ENCODE data around the gene AHI1. TPM values are rescaled to one million over a fixed set of nuclear protein-coding genes. Genes with fewer than 3 reads are reported as not detected.
A peak's percentile ranks its signal among the peaks of the same experiment; 100 is the strongest.

The AHI1 gene
- total RNA-seq, 1 experiment from 2014 or later, result 5.2 TPM

DNA sequence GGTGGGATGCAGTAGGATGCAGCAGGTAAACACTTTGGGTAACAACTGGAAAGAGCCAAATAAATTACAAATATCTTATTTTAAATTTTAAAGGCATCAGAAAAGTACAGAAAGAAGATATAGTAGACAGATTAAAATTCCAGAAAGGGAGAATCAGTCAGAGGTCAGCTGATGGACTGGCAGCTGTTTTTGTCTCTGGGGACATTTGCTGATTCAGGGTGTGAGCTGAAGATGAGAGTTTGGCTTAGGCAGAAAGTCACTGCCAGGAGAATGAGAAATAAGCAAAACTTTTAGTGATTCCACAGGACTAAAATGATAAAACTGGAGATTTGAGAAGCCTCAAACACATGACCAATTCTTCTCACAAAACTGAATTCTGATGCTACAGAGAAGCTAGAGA lies 39.5 kb downstream of the AHI1 start:
- Histone ChIP-seq H3K4me3 (ENCODE audit: insufficient read depth, low read depth, low read length) (no peak overlapping the region), H3K36me3 (replicated peaks; ENCODE audit: control insufficient read depth, insufficient read depth, low read length) (no peaks in the 10 kb centered on the region), H3K27me3 (ENCODE audit: control insufficient read depth, insufficient read depth, low read length) (no peaks in the 10 kb centered on the region)
- no peak for DNase-seq

DNA sequence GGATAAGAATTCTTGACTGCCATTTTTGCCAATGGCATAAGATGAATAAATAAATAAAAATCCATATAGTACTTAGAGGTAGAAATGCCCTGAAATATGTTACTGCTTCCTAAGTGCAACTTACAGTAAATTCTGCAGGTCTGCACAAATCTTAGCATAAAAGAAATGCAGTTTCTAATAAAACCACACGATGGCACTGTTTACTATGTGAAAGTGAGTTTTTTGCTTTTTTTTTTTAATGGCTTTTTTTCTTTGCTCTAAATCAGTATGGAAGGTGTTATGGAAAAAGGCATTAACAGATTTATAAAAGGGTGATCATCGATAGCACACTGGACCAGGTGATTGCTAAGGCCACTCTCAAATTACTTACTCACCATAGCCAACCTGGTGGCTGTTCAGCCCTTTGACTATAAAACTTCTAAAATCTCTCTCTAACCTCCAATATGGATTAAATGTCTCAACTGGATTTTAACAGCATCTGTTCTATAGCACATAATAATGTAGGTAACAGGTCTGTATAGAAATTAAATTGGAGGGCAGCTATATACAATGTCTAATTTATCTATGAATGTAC lies 45.8 kb downstream of the AHI1 start:
- Histone ChIP-seq H3K36me3 (replicated peaks; ENCODE audit: control insufficient read depth, insufficient read depth, low read length) (no peaks in the 10 kb centered on the region), H3K27me3 (ENCODE audit: control insufficient read depth, insufficient read depth, low read length) (no peaks in the 10 kb centered on the region), H3K4me3 (ENCODE audit: insufficient read depth, low read depth, low read length) (no peak overlapping the region)
- no peak for DNase-seq

GRCh38 chr6:135449246-135449645 lies 48.3 kb downstream of the AHI1 start:
- DNase-seq, result no peak
- Histone ChIP-seq H3K4me3 (ENCODE audit: insufficient read depth, low read depth, low read length) (no peak overlapping the region), H3K27me3 (ENCODE audit: control insufficient read depth, insufficient read depth, low read length) (no peaks in the 10 kb centered on the region), H3K36me3 (replicated peaks; ENCODE audit: control insufficient read depth, insufficient read depth, low read length) (no peaks in the 10 kb centered on the region)

DNA sequence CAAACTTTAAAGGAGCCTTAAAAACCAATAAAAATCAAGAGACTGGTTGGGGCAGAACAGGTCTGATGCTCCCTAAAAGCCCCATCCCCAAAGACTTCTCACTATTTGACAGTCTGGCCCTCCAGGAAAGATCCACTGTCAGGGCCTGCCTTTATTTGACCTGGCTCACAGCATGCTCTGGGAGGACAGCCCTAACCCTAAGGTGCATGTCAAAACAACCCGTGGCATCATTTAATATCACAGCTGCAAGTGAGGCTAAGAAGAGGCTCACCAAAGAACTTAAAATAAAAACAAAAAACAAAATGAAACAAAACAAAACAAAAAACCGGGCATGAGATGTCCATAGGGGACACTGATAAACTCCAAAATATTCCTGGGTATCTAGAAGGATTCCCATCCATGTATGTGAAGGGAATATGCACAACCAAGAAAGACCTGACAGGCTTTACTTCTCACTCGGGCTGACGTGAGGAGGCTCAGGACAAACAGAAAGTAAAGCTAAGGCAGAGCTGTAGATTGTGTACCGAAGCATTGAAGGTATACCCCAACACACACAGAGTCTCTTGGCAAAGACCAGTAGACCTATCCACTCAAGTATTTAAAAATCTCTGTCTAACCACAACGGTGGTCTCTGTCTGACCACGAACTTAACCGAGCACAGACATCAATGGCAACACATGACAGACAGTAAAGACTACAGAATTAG lies 57.3 kb downstream of the AHI1 start:
- DNase-seq, result no peak
- Histone ChIP-seq H3K36me3 (replicated peaks; ENCODE audit: control insufficient read depth, insufficient read depth, low read length) (no peaks in the 10 kb centered on the region), H3K4me3 (ENCODE audit: insufficient read depth, low read depth, low read length) (no peak overlapping the region), H3K27me3 (ENCODE audit: control insufficient read depth, insufficient read depth, low read length) (no peaks in the 10 kb centered on the region)

GRCh38 chr6:135439549-135439948 lies 58.0 kb downstream of the AHI1 start:
- no peak for DNase-seq
- Histone ChIP-seq H3K4me3 (ENCODE audit: insufficient read depth, low read depth, low read length) (no peak overlapping the region), H3K27me3 (ENCODE audit: control insufficient read depth, insufficient read depth, low read length) (no peaks in the 10 kb centered on the region), H3K36me3 (replicated peaks; ENCODE audit: control insufficient read depth, insufficient read depth, low read length) (no peaks in the 10 kb centered on the region)

DNA sequence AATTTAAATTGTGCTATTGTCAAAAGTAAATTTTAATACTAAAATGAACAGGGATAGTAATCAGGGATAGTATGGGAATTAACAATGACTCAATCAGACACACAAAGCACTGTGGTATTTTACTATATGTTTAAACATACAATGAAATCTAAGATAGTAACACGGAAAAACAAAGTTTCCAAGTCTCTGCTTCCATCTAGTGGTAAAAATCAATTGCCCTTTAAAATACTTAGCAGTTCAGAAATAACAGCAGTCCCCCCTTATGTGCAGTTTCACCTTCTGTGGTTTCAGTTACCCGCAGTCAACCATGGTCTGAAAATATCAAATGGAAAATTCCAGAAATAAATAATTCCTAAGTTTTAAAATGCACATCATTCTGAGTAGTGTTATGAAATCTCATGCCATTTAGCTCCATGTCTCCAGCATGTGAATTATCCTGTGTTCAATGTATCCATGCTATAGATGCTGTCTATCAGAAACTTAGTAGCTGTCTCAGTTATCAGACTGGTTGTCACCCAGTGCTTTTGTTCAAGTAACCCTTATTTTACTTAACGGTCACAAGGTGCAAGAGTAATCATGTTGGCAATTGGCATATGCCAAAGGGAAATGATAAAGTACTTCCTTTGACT lies 58.5 kb downstream of the AHI1 start:
- DNase-seq, result peak; percentile 4
- Histone ChIP-seq H3K4me3 (ENCODE audit: insufficient read depth, low read depth, low read length) (no peak overlapping the region), H3K27me3 (ENCODE audit: control insufficient read depth, insufficient read depth, low read length) (no peaks in the 10 kb centered on the region), H3K36me3 (replicated peaks; ENCODE audit: control insufficient read depth, insufficient read depth, low read length) (no peaks in the 10 kb centered on the region)

GRCh38 chr6:135434991-135435390 lies 62.5 kb downstream of the AHI1 start:
- no peak overlapping the region for H3K4me3 ChIP-seq (ENCODE audit: insufficient read depth, low read depth, low read length)
- H3K36me3 ChIP-seq (replicated peaks; ENCODE audit: control insufficient read depth, insufficient read depth, low read length), result no peaks in the 10 kb centered on the region
- H3K27me3 ChIP-seq (ENCODE audit: control insufficient read depth, insufficient read depth, low read length), result no peaks in the 10 kb centered on the region; the same call in 1 of the 2 replicates
- DNase-seq, result no peak

DNA sequence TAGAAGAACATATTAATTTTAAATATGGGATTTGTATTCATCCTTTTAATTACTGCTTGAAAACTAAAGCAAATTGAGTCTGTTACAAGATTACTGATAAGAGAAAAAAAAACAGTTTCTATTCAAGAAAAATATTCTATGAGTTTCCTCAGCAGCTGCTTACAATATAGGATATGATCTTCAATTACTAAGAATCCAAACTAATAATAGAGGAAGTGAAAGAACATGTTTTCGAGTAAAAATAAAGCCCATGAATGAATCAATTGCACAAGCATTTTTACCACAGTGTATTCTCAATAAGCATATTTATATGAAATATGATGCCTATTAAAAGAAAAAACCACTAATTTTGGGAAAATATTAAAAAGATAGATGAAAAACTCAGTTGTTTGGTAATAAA lies 63.4 kb downstream of the AHI1 start:
- H3K27me3 ChIP-seq (ENCODE audit: control insufficient read depth, insufficient read depth, low read length), result no peaks in the 10 kb centered on the region; the same call in 1 of the 2 replicates
- no peak for DNase-seq
- no peak overlapping the region for H3K4me3 ChIP-seq (ENCODE audit: insufficient read depth, low read depth, low read length)
- no peaks in the 10 kb centered on the region for H3K36me3 ChIP-seq (replicated peaks; ENCODE audit: control insufficient read depth, insufficient read depth, low read length)

DNA sequence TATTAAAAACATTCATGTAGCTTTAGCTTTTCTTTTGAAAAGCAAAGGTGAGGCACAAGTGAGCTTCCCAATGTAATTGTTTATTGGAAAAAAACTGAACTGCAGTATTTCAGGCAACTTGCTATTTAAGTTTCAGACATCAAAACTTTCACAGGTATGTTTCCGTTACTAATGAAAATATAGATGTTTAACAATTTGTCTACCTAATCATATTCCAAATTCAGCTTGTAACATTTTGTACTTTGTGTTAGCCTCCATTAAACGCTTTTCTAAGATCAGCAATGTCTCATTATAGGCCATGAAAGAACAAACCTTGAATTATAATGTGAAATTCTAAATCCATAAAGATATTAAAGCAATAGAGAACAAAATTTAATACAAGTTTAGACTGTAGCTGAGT lies 69.5 kb downstream of the AHI1 start:
- no peak for DNase-seq
- Histone ChIP-seq H3K36me3 (replicated peaks; ENCODE audit: control insufficient read depth, insufficient read depth, low read length) (no peaks in the 10 kb centered on the region), H3K27me3 (ENCODE audit: control insufficient read depth, insufficient read depth, low read length) (no peaks in the 10 kb centered on the region), H3K4me3 (ENCODE audit: insufficient read depth, low read depth, low read length) (no peak overlapping the region)

GRCh38 chr6:135426833-135427232 lies 70.7 kb downstream of the AHI1 start:
- no peak overlapping the region for H3K4me3 ChIP-seq (ENCODE audit: insufficient read depth, low read depth, low read length)
- H3K27me3 ChIP-seq (ENCODE audit: control insufficient read depth, insufficient read depth, low read length), result no peaks in the 10 kb centered on the region
- DNase-seq, result no peak
- no peaks in the 10 kb centered on the region for H3K36me3 ChIP-seq (replicated peaks; ENCODE audit: control insufficient read depth, insufficient read depth, low read length)

DNA sequence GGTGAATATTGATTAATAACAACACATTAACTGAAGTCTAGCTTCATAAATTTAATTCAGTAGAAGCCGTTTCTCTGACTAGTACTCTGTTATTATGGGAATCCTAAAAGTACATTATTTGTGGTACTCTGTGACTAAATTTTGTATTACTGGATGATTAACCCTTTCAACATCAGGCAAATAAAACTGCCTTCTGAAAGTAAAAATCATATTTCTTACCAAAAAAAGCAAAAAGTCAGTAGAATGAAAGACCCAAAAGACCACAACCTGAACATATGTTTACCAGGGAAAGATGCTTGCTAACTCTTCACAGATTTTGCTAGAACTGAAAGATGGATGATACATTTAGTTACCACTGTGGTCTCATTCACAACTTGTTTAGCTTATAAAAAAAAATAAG lies 73.2 kb downstream of the AHI1 start:
- Histone ChIP-seq H3K36me3 (replicated peaks; ENCODE audit: control insufficient read depth, insufficient read depth, low read length) (no peaks in the 10 kb centered on the region), H3K4me3 (ENCODE audit: insufficient read depth, low read depth, low read length) (no peak overlapping the region), H3K27me3 (ENCODE audit: control insufficient read depth, insufficient read depth, low read length) (no peaks in the 10 kb centered on the region)
- DNase-seq, result no peak

DNA sequence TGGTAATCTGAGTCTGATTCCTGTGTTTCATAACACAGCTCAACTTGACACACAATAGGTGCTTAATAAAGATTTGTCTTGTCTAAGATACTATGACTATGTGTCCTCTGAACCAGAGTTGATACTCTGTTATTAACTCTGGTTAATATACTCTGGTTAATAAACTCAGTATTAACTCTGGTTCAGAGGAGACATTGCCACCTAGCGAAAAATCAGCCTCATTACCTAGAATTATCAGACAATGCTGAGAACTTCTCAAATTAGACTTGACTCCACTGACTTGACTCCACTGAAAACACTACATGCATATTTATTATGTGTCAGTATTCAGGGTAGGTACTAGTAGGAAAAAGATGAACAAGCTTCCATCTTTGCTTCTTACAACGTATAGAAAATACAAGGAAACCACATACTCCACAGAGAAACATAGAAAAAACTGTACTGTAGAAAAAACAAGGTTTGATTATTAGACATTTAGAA lies 73.9 kb downstream of the AHI1 start:
- no peaks in the 10 kb centered on the region for H3K27me3 ChIP-seq (ENCODE audit: control insufficient read depth, insufficient read depth, low read length)
- peak; percentile 4 for DNase-seq
- no peaks in the 10 kb centered on the region for H3K36me3 ChIP-seq (replicated peaks; ENCODE audit: control insufficient read depth, insufficient read depth, low read length)
- H3K4me3 ChIP-seq (ENCODE audit: insufficient read depth, low read depth, low read length), result no peak overlapping the region

- no peaks in the 10 kb centered on the region for H3K27me3 ChIP-seq (ENCODE audit: control insufficient read depth, insufficient read depth, low read length)
- DNase-seq, result no peak
- no peaks in the 10 kb centered on the region for H3K36me3 ChIP-seq (replicated peaks; ENCODE audit: control insufficient read depth, insufficient read depth, low read length)
- H3K4me3 ChIP-seq (ENCODE audit: insufficient read depth, low read depth, low read length), result no peak overlapping the region
Measured at GRCh38 chr6:135419162-135419561, 78.4 kb downstream of the AHI1 start.

DNA sequence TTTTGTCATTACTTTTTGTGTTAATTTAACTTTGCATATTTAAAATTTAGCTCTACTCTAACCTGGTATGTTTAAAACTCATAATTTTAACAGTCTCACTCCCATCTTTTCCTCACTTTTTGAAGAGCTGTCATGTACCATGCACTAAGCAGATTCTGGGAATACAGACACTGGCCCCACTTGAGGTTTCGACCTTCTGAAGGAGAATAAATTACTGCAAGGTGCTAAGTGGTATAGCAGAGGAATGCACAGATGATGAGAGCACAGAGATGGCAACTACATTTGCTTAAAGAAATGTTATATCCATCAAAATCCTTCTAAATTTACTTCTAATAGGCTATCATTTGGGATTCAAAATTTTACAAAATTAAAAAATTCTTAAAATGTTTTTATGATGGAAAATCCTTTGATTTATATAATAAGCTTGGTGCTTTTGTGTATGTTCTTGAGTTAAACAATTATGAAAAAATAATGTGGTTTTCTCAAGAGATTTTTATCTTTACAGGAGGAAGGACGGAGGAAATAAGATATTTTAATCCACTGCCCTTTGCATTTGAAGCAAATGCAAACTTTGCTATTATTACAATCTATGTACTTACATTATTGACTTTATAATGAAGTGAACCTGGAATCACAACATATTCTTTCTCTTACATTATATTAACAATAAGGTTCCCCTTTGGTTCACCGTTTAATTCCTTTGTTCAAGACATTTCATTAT lies 79.3 kb downstream of the AHI1 start:
- no peak overlapping the region for H3K4me3 ChIP-seq (ENCODE audit: insufficient read depth, low read depth, low read length)
- no peak for DNase-seq
- H3K36me3 ChIP-seq (replicated peaks; ENCODE audit: control insufficient read depth, insufficient read depth, low read length), result no peaks in the 10 kb centered on the region
- no peaks in the 10 kb centered on the region for H3K27me3 ChIP-seq (ENCODE audit: control insufficient read depth, insufficient read depth, low read length)

GRCh38 chr6:135412761-135413160 lies 84.8 kb downstream of the AHI1 start:
- Histone ChIP-seq H3K4me3 (ENCODE audit: insufficient read depth, low read depth, low read length) (no peak overlapping the region), H3K36me3 (replicated peaks; ENCODE audit: control insufficient read depth, insufficient read depth, low read length) (no peaks in the 10 kb centered on the region), H3K27me3 (ENCODE audit: control insufficient read depth, insufficient read depth, low read length) (no peaks in the 10 kb centered on the region)
- DNase-seq, result no peak

Measured in H7 (cell line).